GM12891 (cell line): ENCODE data around the gene PIBF1.

Source experiments
- POLR2A ChIP-seq: IDR thresholded peaks from 2 replicates; pipeline ENCODE4 v1.6.1; 2011; ENCODE audit warnings: low read depth, low read length, control low read depth
- SPI1 ChIP-seq: IDR thresholded peaks from 2 replicates; pipeline ENCODE4 v1.6.1; 2011; ENCODE audit warnings: low read depth, low read length, control low read depth

DNA sequence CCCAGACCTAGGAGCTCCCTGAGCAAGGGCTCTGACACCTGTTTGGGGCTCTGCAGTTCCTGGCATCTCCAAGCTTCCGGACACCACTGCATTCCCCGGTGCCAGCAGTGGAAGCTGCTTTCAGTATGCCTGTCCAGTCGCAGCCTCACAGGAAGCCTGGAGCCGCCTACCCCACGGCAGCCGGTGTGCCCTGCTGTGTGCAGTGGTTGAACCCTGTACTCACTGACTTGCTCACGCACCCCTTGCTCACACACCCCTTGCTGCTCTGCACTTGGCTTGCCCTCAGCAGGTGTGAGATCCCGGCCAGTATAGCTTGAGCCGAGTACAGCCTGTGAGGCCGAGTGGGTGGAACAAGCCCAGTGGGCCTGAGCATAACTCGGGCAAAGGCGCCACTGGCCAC is 70.3 kb downstream of the PIBF1 start:
- TF ChIP-seq POLR2A, result no peak
- TF ChIP-seq SPI1, result no peak
